Right atrium auricular region (tissue), 2 donors: ENCODE results near the gene DNAJC3. TPM values are rescaled to one million over a fixed set of nuclear protein-coding genes. Genes with fewer than 3 reads are reported as not detected.
"Not testable (repeated sequence)": the region's sequence is repeated elsewhere in the genome, so short reads cannot be mapped to it uniquely, and the experiment has no call there.

Experiments used
- DNase-seq: peaks from one replicate; pipeline ENCODE4 v3.0.0-alpha.2; 2019; ENCODE audit warnings: low spot score
- H3K27ac ChIP-seq, 2 donors: fragments of 200-600 bp; sonication (generic); 1 replicate in 1 of 2; 2 replicates in 1 of 2; pipeline ENCODE4 v1.5.1; 2016 to 2019
- H3K27me3 ChIP-seq, 2 donors: fragments of 200-600 bp; sonication (generic); one replicate each; pipeline versions ENCODE4 v1.5.1 to v1.6.0; 2017 to 2019
- H3K36me3 ChIP-seq: fragments of 200-600 bp; sonication (generic); one replicate; pipeline ENCODE4 v1.5.1; 2016
- H3K4me1 ChIP-seq, 2 donors: fragments of 200-600 bp; sonication (generic); one replicate each; pipeline versions ENCODE4 v1.5.1 to v1.6.0; 2017 to 2019
- H3K4me3 ChIP-seq, 2 donors: fragments of 200-600 bp; sonication (generic); 1 replicate in 1 of 2; 2 replicates in 1 of 2; pipeline ENCODE4 v1.5.1; 2017 to 2019; ENCODE audit warnings: mild to moderate bottlenecking in 1 of 2, moderate library complexity in 1 of 2
- H3K9me3 ChIP-seq, 2 donors: fragments of 200-600 bp; sonication (generic); one replicate each; pipeline ENCODE4 v1.5.1; 2019
- CTCF ChIP-seq, 2 donors: fragments of 200-600 bp; sonication (generic); IDR thresholded peaks; one replicate each; pipeline ENCODE4 v1.5.1; 2019; ENCODE audit warnings: antibody characterized with exemption in 2 of 2
- total RNA-seq, 2 donors: library from RNA; depleted of rRNA; stranded (reverse); fragments of >200 nt; gene quantifications; one replicate each; pipeline ENCODE4 v1.1.0, GENCODE V29; 2016

The DNAJC3 gene
- total RNA-seq, 2 donors from 2014 or later, result 32.6 to 37.7 TPM

DNA sequence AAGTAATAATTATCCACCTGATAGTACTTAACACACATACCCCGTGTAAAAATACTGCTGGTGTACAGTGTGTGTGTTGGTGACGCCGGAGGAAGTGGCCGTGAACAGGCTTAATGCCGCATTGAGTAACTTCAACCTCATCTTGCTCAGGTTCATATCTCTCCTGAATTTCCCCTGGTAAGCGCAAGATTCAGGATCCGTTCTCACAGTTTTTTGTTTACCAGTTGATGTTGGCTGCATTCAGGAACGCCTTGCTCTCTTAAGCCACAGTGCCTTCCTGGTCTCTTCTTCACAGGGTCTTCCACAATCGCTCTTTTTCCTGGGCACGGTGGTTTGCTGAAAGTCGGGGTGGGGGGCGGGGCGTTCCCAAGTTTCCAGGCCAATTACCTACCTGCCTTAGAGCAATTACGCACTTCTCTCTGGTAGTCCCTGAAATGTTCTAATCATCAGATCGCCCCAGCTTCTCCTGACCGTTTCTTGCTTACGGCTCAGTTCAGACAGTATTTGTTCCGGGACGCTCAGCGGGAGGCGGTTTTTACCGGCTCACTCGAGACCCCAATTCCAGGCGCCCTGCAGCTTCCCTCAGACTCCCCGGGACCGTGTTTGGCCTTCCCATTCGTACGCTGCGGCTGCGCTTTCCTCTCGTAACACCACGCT lies 706 bp upstream of the DNAJC3 start:
- Histone ChIP-seq H3K27ac (peak overlapping the region; percentile 95 to 97), H3K4me3 (peak overlapping the region; percentile 86 to 91), H3K27me3 (no peaks in the 10 kb centered on the region), H3K9me3 (peaks cover 0 to 16% of the 10 kb centered on the region in 2 donors), H3K4me1 (peaks cover 0 to 28% of the 10 kb centered on the region in 2 donors), H3K36me3 (no peaks in the 10 kb centered on the region)
- DNase-seq, result no peak
- TF ChIP-seq CTCF (IDR thresholded peaks at IDR 0.05), result no peak

DNA sequence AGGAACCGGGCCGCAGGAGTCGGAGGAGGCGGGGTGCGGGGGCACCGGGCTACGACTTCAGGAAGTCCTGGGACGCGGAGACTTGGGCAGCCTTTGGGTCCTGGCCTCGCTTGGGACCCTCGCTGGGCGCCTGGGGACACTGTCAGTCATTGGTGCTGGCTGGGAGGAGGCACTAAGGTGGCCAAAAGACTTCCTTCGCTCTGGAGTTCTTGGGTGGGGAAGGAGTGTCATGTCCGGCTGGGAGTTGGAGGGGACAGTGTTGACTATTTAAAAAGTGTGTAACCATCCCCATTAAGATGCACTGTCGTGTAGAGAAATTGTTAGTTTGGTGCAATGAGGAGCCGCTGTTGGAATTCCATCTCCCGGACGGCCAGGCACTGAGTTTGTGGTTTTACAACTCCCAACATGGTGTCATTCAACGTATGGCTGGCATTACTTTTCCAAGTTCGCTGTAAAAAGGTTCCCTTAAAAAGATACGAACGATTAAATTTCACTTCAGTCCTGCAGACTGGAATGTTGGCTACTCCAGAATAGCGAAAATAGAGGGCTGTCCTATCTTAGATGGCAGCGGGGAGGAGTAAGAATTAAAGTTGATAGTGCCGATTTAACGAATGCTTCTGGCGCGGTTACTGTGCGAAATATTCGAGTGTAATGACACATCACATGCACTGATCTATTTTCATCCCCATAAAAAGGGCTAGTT lies 776 bp downstream of the DNAJC3 start:
- peak overlapping the region; percentile 86 to 91 for H3K4me3 ChIP-seq
- no peak for TF ChIP-seq CTCF (IDR thresholded peaks at IDR 0.05)
- H3K27ac ChIP-seq, result peak overlapping the region; percentile 95 to 97
- no peaks in the 10 kb centered on the region for H3K36me3 ChIP-seq
- peak; percentile 74 for DNase-seq
- H3K27me3 ChIP-seq, result no peaks in the 10 kb centered on the region
- H3K4me1 ChIP-seq, result peaks cover 0 to 30% of the 10 kb centered on the region in 2 donors
- peaks cover 0 to 2% of the 10 kb centered on the region in 2 donors for H3K9me3 ChIP-seq

DNA sequence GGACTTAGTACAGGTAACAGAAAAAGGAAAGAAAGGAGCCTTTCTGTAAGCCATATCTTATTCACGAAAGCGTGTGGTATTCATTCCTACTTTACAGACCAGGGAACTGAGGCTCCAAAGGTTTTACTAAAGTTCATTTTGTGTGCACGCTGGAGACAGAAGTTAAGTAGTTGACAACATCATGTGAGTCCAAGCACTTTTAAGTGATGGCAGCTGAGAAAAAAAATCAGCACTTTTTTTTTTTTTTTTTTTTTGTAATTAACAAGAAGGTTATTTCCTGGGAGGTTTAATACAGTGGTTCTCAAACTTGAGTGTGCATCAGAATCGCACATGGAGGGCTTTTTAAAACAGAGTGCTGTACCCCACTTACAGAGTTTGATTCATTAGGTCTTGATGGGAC lies 2.0 kb downstream of the DNAJC3 start:
- Histone ChIP-seq H3K4me3 (no peak overlapping the region), H3K4me1 (peaks cover 0 to 31% of the 10 kb centered on the region in 2 donors)

DNA sequence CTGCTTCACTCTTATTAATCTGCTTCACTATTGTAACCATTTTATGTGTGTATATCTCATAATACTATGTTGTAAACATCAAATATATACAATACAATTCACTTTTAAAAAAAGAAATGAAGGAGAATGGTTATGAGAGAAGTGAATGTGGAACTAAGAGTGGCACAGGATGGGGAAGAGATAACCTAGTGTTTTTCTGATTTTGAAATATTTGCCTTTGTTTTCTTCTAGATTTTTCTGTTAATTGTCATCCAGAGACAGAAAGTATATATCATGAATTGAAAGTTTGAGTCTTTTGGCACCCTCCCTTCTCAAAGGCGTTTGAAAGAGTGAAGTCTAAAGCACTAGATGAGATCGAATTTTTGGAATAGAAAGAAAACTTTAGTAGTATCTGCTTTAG lies 2.8 kb downstream of the DNAJC3 start:
- TF ChIP-seq CTCF (IDR thresholded peaks at IDR 0.05), result no peak
- Histone ChIP-seq H3K4me1 (peaks cover 0 to 38% of the 10 kb centered on the region in 2 donors), H3K9me3 (no peaks in the 10 kb centered on the region), H3K27me3 (no peaks in the 10 kb centered on the region), H3K27ac (no peak overlapping the region), H3K36me3 (no peaks in the 10 kb centered on the region), H3K4me3 (no peak overlapping the region)
- DNase-seq, result no peak

More for the DNA sequence above, 2.0 kb downstream of the DNAJC3 start:
- Histone ChIP-seq H3K27ac (peak overlapping the region; percentile 95 to 97), H3K27me3 (no peaks in the 10 kb centered on the region), H3K9me3 (no peaks in the 10 kb centered on the region), H3K36me3 (no peaks in the 10 kb centered on the region)
- no peak for TF ChIP-seq CTCF (IDR thresholded peaks at IDR 0.05)
- no peak for DNase-seq

DNA sequence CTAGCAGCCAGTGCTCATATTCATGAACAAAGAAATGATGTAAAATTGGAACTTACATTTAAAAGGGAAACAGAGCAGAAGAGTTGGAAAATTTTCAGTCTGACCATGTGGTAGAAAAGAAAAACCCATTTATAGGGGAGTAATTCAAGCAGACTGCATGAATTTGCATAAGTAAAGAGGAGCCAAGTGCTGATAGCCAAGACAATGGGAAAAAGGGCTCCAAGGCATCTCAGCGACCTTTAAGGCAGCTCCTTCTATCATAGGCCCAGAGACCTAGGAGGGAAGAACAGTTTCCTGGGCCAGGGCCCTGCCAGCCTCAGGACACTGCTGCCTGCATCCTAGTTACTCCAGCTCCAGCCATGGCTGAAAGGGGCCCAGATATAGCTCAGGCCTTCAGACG lies 7.5 kb downstream of the DNAJC3 start:
- Histone ChIP-seq H3K9me3 (no peaks in the 10 kb centered on the region), H3K27ac (no peak overlapping the region), H3K4me1 (peaks cover 0 to 21% of the 10 kb centered on the region in 2 donors), H3K4me3 (no peak overlapping the region), H3K27me3 (no peaks in the 10 kb centered on the region), H3K36me3 (no peaks in the 10 kb centered on the region)
- no peak for DNase-seq
- no peak for TF ChIP-seq CTCF (IDR thresholded peaks at IDR 0.05)

DNA sequence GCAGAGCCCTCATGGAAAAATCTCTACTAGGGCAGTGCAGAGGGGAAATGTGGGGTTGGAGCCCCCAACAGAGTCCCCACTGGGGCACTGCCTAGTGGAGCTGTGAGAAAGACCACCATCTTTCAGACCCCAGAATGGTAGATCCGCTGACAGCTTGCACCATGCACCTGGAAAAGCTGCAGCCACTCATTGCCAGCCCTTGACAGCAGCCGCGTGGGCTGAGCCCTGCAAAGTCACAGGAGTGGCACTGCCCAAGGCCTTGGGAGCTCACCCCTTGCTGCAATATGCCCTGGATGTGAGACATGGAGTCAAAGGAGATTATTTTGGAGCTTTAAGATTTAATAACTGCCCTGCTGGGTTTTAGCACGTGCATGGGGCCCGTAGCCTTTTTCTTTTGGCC lies 8.0 kb downstream of the DNAJC3 start:
- not testable (repeated sequence) for H3K4me3 ChIP-seq, H3K9me3 ChIP-seq, DNase-seq, H3K27me3 ChIP-seq, H3K27ac ChIP-seq, H3K36me3 ChIP-seq
- peaks cover 0 to 20% of the 10 kb centered on the region in 2 donors for H3K4me1 ChIP-seq
